GM13976 (cell line): ENCODE results near the gene VASH1.

Source experiments
- DNase-seq: peaks from one replicate; pipeline ENCODE4 v3.0.0; 2012; ENCODE audit warnings: low spot score
- in situ Hi-C: fragments of 300-500 bp; cut with MboI; formaldehyde crosslinking; loops from one replicate; pipeline ENCODE4 v1.12.0; 2022; ENCODE audit warnings: low sequenced_read_pairs, mixed read lengths, inconsistent platforms; ENCODE audit not compliant: unreplicated experiment
- TF ChIP-seq, protein P1 (sequence below): IDR thresholded peaks from 2 replicates; pipeline ENCODE4 v1.5.1; 2012; ENCODE audit warnings: borderline replicate concordance, mild to moderate bottlenecking; ENCODE audit not compliant: insufficient read depth; ENCODE audit errors: extremely low read depth, missing control alignments, control extremely low read depth

Gene VASH1

DNA sequence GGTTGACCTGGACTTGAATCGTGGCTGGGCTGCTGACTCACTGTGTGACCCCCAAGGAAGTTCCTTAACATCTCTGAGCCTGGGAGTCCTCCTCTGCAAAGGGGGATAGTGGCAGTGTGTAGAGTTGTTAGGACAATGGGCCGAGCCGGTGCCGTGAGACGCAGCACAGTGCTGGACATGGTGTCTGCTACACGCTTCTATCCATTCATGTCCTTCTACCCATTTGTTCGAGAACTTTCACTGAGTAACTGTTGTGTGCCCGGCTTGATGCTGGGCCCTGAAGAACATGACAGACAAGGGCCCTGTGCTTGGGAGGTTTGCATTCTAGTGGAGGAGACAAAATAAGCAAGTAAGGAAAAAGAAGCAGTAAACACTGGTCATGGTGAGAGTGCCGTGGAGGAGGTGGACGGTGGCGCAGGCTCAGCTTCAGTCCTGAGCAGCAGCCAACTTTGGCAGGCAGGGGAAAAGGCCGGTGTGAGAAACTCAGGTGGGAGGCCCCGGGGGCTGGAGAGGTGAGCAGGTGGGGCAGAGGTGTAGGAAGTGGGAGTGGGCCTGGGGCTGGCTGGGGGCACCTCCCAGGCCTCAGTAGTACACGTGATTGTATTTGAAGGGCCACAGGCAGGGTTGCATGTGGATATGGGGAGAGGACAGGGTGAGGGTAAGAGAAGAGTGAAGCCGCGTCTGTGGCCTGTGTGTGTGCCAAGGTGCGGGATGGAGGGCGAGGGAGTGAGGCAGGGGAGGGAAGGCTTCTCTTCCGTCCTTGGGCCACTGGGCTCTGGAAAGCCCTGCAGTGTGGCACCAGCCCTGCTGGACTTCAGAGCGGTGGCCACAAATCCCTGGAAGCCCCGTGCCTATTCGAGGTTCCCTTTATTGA lies 13.8 kb downstream of the VASH1 start:
- TF ChIP-seq, protein P1, sequence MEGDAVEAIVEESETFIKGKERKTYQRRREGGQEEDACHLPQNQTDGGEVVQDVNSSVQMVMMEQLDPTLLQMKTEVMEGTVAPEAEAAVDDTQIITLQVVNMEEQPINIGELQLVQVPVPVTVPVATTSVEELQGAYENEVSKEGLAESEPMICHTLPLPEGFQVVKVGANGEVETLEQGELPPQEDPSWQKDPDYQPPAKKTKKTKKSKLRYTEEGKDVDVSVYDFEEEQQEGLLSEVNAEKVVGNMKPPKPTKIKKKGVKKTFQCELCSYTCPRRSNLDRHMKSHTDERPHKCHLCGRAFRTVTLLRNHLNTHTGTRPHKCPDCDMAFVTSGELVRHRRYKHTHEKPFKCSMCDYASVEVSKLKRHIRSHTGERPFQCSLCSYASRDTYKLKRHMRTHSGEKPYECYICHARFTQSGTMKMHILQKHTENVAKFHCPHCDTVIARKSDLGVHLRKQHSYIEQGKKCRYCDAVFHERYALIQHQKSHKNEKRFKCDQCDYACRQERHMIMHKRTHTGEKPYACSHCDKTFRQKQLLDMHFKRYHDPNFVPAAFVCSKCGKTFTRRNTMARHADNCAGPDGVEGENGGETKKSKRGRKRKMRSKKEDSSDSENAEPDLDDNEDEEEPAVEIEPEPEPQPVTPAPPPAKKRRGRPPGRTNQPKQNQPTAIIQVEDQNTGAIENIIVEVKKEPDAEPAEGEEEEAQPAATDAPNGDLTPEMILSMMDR = no peak
- in situ Hi-C loops = no loop called here
- no peak for DNase-seq

DNA sequence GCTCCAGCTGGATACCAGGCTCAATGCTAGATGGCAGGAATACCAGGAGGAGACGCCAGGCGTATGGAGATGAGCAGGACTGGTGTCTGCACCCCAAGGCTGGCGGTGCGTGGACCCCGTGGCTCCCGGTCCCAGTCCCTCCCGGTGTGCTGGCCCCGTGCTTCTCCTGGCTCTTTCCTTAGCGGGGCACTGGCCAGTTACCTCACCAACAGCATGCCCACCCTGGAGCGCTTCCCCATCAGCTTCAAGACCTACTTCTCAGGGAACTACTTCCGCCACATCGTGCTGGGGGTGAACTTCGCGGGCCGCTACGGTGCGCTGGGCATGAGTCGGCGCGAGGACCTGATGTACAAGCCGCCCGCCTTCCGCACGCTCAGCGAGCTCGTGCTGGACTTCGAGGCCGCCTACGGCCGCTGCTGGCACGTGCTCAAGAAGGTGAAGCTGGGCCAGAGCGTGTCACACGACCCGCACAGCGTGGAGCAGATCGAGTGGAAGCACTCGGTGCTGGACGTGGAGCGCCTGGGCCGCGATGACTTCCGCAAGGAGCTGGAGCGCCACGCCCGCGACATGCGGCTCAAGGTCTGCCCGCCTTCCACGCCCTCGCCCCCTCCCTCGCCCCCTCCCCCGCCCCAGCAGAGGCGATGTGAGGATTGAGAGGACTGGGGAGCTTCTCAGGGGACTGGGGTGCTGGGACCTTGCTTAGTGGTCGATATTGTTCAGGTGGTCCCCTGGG lies 14.6 kb downstream of the VASH1 start:
- no peak for DNase-seq
- TF ChIP-seq, protein P1 = no peak
- in situ Hi-C loops = no loop called here

DNA sequence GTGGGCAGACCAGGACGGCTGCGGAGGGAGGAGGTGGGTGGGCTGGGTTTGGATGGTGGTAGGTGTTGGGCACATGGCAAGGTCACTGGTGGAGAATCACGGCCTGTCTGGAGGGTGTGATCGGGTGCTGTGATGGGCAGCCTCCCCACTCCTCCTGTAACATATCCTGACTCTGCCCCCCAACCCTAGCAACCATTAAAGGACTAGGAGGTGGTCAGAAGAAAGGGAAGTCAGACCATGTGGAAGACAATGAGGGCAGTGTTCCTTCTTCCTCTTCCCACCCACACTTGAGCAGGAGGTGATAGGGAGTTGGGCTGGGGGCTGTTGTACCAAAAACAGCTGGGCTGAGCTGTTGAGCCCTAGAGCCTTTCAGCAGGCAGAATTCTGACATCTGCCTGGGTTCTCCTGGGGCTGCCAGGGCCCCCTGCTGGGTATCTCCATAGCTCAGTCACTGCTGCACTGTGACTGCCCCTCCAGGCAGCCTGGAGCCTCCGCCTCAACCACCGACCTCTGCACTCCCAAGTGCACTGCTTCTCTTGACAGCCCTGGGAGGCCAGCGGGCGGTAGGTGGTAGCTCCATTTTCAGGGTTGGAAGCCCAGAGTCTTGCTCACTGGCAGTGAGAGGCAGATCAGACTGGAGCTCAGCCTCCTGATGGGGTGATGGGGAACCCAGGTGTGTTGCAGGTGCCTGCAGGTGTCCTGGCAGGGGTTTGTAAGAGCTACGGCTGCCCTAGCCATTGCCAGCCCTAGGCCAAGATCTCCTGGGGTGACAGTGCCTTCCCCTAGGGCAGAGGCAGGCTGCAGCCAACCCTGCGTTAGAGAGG lies 15.4 kb downstream of the VASH1 start:
- DNase-seq = no peak
- in situ Hi-C loops = no loop called here
- TF ChIP-seq, protein P1 = no peak

DNA sequence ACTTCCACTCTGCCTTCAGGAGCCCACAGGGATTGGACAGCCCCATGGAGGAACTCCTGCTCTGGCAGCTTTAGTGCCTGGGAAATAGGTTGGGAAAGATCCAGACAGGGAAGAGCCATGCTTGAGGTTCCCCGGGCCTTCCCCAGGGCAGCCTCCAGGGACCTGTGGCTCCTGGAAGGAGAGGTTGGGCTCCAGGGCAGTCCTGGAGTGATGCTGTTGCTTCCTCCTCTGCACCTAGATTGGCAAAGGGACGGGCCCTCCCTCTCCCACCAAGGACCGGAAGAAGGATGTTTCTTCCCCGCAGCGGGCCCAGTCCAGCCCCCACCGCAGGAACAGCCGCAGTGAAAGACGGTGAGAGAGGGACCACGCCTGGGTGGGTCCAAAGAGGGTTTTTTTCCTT lies 16.5 kb downstream of the VASH1 start:
- DNase-seq = no peak
- in situ Hi-C loops = no loop called here
- TF ChIP-seq, protein P1 = no peak

DNA sequence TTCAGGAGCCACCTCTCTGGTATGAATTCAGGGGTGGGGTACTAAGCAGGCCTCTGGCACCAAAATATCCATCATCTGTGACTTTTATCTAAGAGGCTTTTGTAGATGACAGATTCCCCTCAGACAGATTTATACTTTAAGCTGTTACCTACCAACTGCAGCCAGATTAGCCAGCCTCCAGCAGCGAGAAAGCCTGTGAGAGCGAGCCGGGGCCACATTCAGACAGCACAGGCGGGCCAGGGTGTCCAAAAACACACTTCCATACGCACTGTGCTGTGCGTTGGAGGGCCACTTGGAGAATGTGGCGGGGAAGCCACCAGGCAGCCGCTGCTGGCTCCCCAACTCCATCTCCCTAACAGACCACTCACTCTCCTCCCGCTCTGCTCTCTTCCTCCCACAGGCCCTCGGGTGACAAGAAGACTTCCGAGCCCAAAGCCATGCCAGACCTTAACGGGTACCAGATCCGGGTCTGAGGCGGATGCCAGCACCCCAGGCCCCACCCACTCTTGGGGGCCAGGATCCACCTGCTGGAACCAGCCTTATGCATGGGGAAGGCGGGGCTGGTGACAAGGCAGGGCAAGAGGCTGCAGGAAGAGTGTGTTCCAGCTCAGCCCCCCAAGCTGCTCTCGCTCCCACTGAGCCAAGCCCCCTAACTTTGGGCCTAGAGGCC lies 17.4 kb downstream of the VASH1 start:
- TF ChIP-seq, protein P1 = no peak
- in situ Hi-C loops = no loop called here
- no peak for DNase-seq
